Thymus (tissue), 11 donors: Measurements from ENCODE around the gene HYAL2. TPM values are rescaled to one million over a fixed set of nuclear protein-coding genes. Genes with fewer than 3 reads are reported as not detected.

Experiments
- DNase-seq, 9 donors: peaks; one replicate each; pipeline ENCODE4 v3.0.0-alpha.2; 2013; ENCODE audit warnings: low spot score in 9 of 9, low read depth in 6 of 9, missing footprints in 1 of 9
- H3K27ac ChIP-seq, 2 donors: one replicate each; pipeline ENCODE4 v1.5.1; 2013; ENCODE audit warnings: control low read depth in 1 of 2, low read depth in 1 of 2, low read length in 1 of 2, mild to moderate bottlenecking in 1 of 2, moderate library complexity in 1 of 2
- H3K27me3 ChIP-seq, 2 donors: one replicate each; pipeline ENCODE4 v1.5.1; 2013; ENCODE audit warnings: low read length in 1 of 2; ENCODE audit not compliant: control insufficient read depth in 2 of 2, insufficient read depth in 1 of 2
- H3K36me3 ChIP-seq, 2 donors: one replicate each; pipeline ENCODE4 v1.5.1; 2013; ENCODE audit warnings: low read length in 1 of 2, mild to moderate bottlenecking in 1 of 2, moderate library complexity in 1 of 2; ENCODE audit not compliant: control insufficient read depth in 2 of 2, insufficient read depth in 2 of 2
- H3K4me1 ChIP-seq, 2 donors: one replicate each; pipeline ENCODE4 v1.5.1; 2013; ENCODE audit warnings: low read length in 2 of 2; ENCODE audit not compliant: control insufficient read depth in 2 of 2, insufficient read depth in 2 of 2
- H3K4me3 ChIP-seq, 2 donors: one replicate each; pipeline ENCODE4 v1.5.1; 2013; ENCODE audit warnings: low read length in 2 of 2, control low read depth in 1 of 2, mild to moderate bottlenecking in 1 of 2
- H3K9me3 ChIP-seq, 2 donors: one replicate each; pipeline ENCODE4 v1.5.1; 2013; ENCODE audit warnings: low read length in 1 of 2, mild to moderate bottlenecking in 1 of 2; ENCODE audit not compliant: control insufficient read depth in 2 of 2, insufficient read depth in 1 of 2
- WGBS: extraction: QIAGEN DNeasy Blood & Tissue Kit; methylation state at CpG from one replicate; pipeline ENCODE4 v1.1.7; 2013; 5-methylcytosine and 5-hydroxymethylcytosine counted together
- polyA plus RNA-seq: library from polyadenylated mRNA; stranded (reverse); fragments of 200-250 nt; gene quantifications from one replicate; pipeline ENCODE4 v1.2.3, GENCODE V29; 2013
- total RNA-seq: library from RNA; stranded (reverse); fragments of 120-200 nt; gene quantifications from one replicate; pipeline ENCODE4 v1.2.4, GENCODE V29; 2013
- donor health status: healthy.

Gene HYAL2
- total and polyA plus RNA-seq, 2 donors: 15.2 to 32.7 TPM

GRCh38 chr3:50304601-50305000 is 17.9 kb downstream of the HYAL2 start:
- Histone ChIP-seq H3K27ac (no peak overlapping the region), H3K27me3 (no peaks in the 10 kb centered on the region), H3K9me3 (peaks cover 0 to 24% of the 10 kb centered on the region in 2 donors), H3K4me3 (no peak overlapping the region), H3K36me3 (no peaks in the 10 kb centered on the region), H3K4me1 (peaks cover 5 to 10% of the 10 kb centered on the region in 2 donors)
- no peak for DNase-seq

- H3K27me3 ChIP-seq: no peaks in the 10 kb centered on the region
- H3K36me3 ChIP-seq: no peaks in the 10 kb centered on the region
- H3K4me3 ChIP-seq: no peak within 1 kb of the TSS
- DNase-seq: no peak
- H3K4me1 ChIP-seq: peaks cover 10 to 20% of the 10 kb centered on the region in 2 donors
- H3K27ac ChIP-seq: no peak within 1 kb of the TSS
- H3K9me3 ChIP-seq: peaks cover 0 to 12% of the 10 kb centered on the region in 2 donors
- WGBS: 89% methylated on average over 14 of the region's 14 CpGs
Measured at GRCh38 chr3:50303013-50303815, 19.3 kb downstream of the HYAL2 start, which contains the start of gene HYAL1. Gene HYAL1 (minus strand): TSS chr3:50303574. CDS start chr3:50302956, 618 bp downstream.

- 96% methylated on average over 32 of the region's 32 CpGs for WGBS
- Histone ChIP-seq H3K27ac (no peak overlapping the region), H3K4me3 (no peak overlapping the region), H3K27me3 (no peaks in the 10 kb centered on the region), H3K4me1 (peaks cover 12 to 24% of the 10 kb centered on the region in 2 donors), H3K36me3 (no peaks in the 10 kb centered on the region), H3K9me3 (peaks cover 0 to 4% of the 10 kb centered on the region in 2 donors)
- no peak for DNase-seq
Measured at GRCh38 chr3:50302095-50303012, 20.2 kb downstream of the HYAL2 start.

- DNase-seq: no peak
- no peaks in the 10 kb centered on the region for H3K27me3 ChIP-seq
- peaks cover 12 to 24% of the 10 kb centered on the region in 2 donors for H3K4me1 ChIP-seq
- H3K4me3 ChIP-seq: no peak overlapping the region
- no peaks in the 10 kb centered on the region for H3K36me3 ChIP-seq
- over 99% methylated on average over 6 of the region's 6 CpGs for WGBS
- H3K9me3 ChIP-seq: no peaks in the 10 kb centered on the region
- H3K27ac ChIP-seq: no peak overlapping the region
Measured at GRCh38 chr3:50300681-50301254, 21.8 kb downstream of the HYAL2 start.

- 69% methylated on average over 12 of the region's 12 CpGs for WGBS
- Histone ChIP-seq H3K4me3 (peak overlapping the region; percentile 48 to 56), H3K4me1 (peaks cover 12 to 24% of the 10 kb centered on the region in 2 donors), H3K27me3 (no peaks in the 10 kb centered on the region), H3K9me3 (no peaks in the 10 kb centered on the region), H3K36me3 (no peaks in the 10 kb centered on the region), H3K27ac (peak overlapping the region; percentile 74 to 85)
- peak in 1 of 9 donors; percentile 36 for DNase-seq
Measured at GRCh38 chr3:50299929-50300680, 22.4 kb downstream of the HYAL2 start.

- H3K27ac ChIP-seq: peak overlapping the region; percentile 74 to 85
- H3K9me3 ChIP-seq: no peaks in the 10 kb centered on the region
- peaks cover 12 to 24% of the 10 kb centered on the region in 2 donors for H3K4me1 ChIP-seq
- no peaks in the 10 kb centered on the region for H3K36me3 ChIP-seq
- peak overlapping the region; percentile 48 to 56 for H3K4me3 ChIP-seq
- 6% methylated on average over 12 of the region's 12 CpGs for WGBS
- no peaks in the 10 kb centered on the region for H3K27me3 ChIP-seq
- no peak for DNase-seq
Measured at GRCh38 chr3:50299638-50299928, 23.0 kb downstream of the HYAL2 start.

GRCh38 chr3:50298836-50299637 is 23.5 kb downstream of the HYAL2 start, which contains the start of the genes HYAL3 and NAA80:
Gene HYAL3 (minus strand): TSS chr3:50299405. CDS start chr3:50295602, 3,803 bp downstream.
Gene NAA80 (minus strand): TSS chr3:50299405. CDS start chr3:50297463, 1,942 bp downstream.
- no peaks in the 10 kb centered on the region for H3K27me3 ChIP-seq
- under 1% methylated on average over 61 of the region's 61 CpGs for WGBS
- peak; percentile 98 to 100 (median 99) for DNase-seq
- H3K9me3 ChIP-seq: no peaks in the 10 kb centered on the region
- peak within 1 kb of the TSS; percentile 56 to 89 for H3K4me3 ChIP-seq
- H3K27ac ChIP-seq: peak within 1 kb of the TSS; percentile 88 to 98
- no peaks in the 10 kb centered on the region for H3K36me3 ChIP-seq
- H3K4me1 ChIP-seq: peaks cover 12 to 24% of the 10 kb centered on the region in 2 donors
